Natural killer cell (primary cell): ENCODE data around the gene CALB2. TPM values are rescaled to one million over a fixed set of nuclear protein-coding genes. Genes with fewer than 3 reads are reported as not detected.

Experiments used
- ATAC-seq, 3 donors: fragments of 150-1000 bp in 2 of 3; fragments of 200-7000 bp in 1 of 3; cut with Tn5 transposase; 1 replicate in 1 of 3; 2 replicates in 2 of 3; pipeline ENCODE4 v1.10.0; 2021; ENCODE audit warnings: mild to moderate bottlenecking in 2 of 3, moderate library complexity in 2 of 3
- DNase-seq, 2 donors: peaks; one replicate each; pipeline versions ENCODE4 v3.0.0 to v3.0.0-alpha.2; 2013 to 2021; ENCODE audit warnings: mixed read lengths in 1 of 2
- H3K27ac ChIP-seq: one replicate; pipeline ENCODE4 v1.5.1; 2013; ENCODE audit warnings: mild to moderate bottlenecking, low read length
- H3K27me3 ChIP-seq: one replicate; pipeline ENCODE4 v1.6.1; 2013; ENCODE audit warnings: low read length; ENCODE audit not compliant: control insufficient read depth, insufficient read depth
- H3K36me3 ChIP-seq: one replicate; pipeline ENCODE4 v1.6.1; 2013; ENCODE audit warnings: low read length; ENCODE audit not compliant: control insufficient read depth, insufficient read depth
- H3K4me1 ChIP-seq: one replicate; pipeline ENCODE4 v1.6.1; 2013; ENCODE audit warnings: low read length; ENCODE audit not compliant: control insufficient read depth, insufficient read depth
- H3K4me3 ChIP-seq: one replicate; pipeline ENCODE4 v1.5.1; 2013; ENCODE audit warnings: low read length
- H3K9me3 ChIP-seq: one replicate; pipeline ENCODE4 v1.6.1; 2013; ENCODE audit warnings: low read length; ENCODE audit not compliant: control insufficient read depth, insufficient read depth
- H3K27ac Mint-ChIP-seq, 2 donors: one replicate each; pipeline ENCODE4 v1.8.0; 2022; ENCODE audit warnings: mild to moderate bottlenecking in 2 of 2, mixed read lengths in 2 of 2, moderate library complexity in 1 of 2
- H3K27me3 Mint-ChIP-seq, 2 donors: one replicate each; pipeline ENCODE4 v1.8.0; 2022; ENCODE audit warnings: low read depth in 2 of 2, mixed read lengths in 2 of 2
- H3K36me3 Mint-ChIP-seq: one replicate; pipeline ENCODE4 v1.8.0; 2022; ENCODE audit warnings: mixed read lengths
- H3K4me1 Mint-ChIP-seq, 2 donors: one replicate each; pipeline ENCODE4 v1.8.0; 2022; ENCODE audit warnings: mixed read lengths in 2 of 2
- H3K4me3 Mint-ChIP-seq: one replicate; pipeline ENCODE4 v1.8.0; 2022; ENCODE audit warnings: mild to moderate bottlenecking, moderate library complexity, mixed read lengths
- H3K9me3 Mint-ChIP-seq, 2 donors: one replicate each; pipeline ENCODE4 v1.8.0; 2022; ENCODE audit warnings: mixed read lengths in 2 of 2
- CTCF ChIP-seq: fragments of 200-600 bp; IDR thresholded peaks from one replicate; pipeline ENCODE4 v1.8.0; 2022; ENCODE audit warnings: antibody characterized with exemption
- WGBS: methylation state at CpG from one replicate; pipeline ENCODE4 v1.1.7; 2013; ENCODE audit warnings: missing lambda C conversion rate; ENCODE audit not compliant: insufficient coverage; 5-methylcytosine and 5-hydroxymethylcytosine counted together
- intact Hi-C: fragments of 100-400 bp; cut with micrococcal nuclease; formaldehyde crosslinking; loops from one replicate; pipeline ENCODE4 v1.14.2; 2022
- total RNA-seq, 4 donors: library from RNA; stranded (reverse); fragments of 120-200 nt in 1 of 4; gene quantifications; one replicate each; pipeline versions ENCODE4 v1.2.3 to v1.2.4, GENCODE V29; 2013 to 2022

The CALB2 gene
- total RNA-seq, 3 donors from 2014 or later (not counting 1 experiment from before 2014, with no cell fraction given), result not detected

GRCh38 chr16:71380831-71381230 is 22.3 kb downstream of the CALB2 start:
- DNase-seq (no peak), ATAC-seq (no peak)
- H3K4me1 ChIP-seq, result no peaks in the 10 kb centered on the region
- no peak for TF ChIP-seq CTCF
- no peak overlapping the region for H3K4me3 ChIP-seq
- no peaks in the 10 kb centered on the region for H3K27me3 ChIP-seq
- Mint-ChIP-seq H3K27me3 (peaks cover 10 to 15% of the 10 kb centered on the region in 2 donors), H3K9me3 (no peaks in the 10 kb centered on the region), H3K4me3 (no peak overlapping the region), H3K36me3 (no peaks in the 10 kb centered on the region), H3K4me1 (peaks cover 0 to 10% of the 10 kb centered on the region in 2 donors), H3K27ac (no peak overlapping the region)
- no peaks in the 10 kb centered on the region for H3K36me3 ChIP-seq
- H3K27ac ChIP-seq, result no peak overlapping the region
- 48% methylated on average over 5 of the region's 6 CpGs for WGBS
- intact Hi-C loops, result no loop called here
- H3K9me3 ChIP-seq, result no peaks in the 10 kb centered on the region

- WGBS, result 66% methylated on average over 11 of the region's 11 CpGs
- Histone ChIP-seq H3K4me3 (no peak overlapping the region), H3K27ac (no peak overlapping the region), H3K27me3 (no peaks in the 10 kb centered on the region), H3K36me3 (no peaks in the 10 kb centered on the region), H3K9me3 (no peaks in the 10 kb centered on the region), H3K4me1 (no peaks in the 10 kb centered on the region)
- no peak for DNase-seq
- Mint-ChIP-seq H3K27ac (no peak overlapping the region), H3K4me1 (peaks cover 6 to 14% of the 10 kb centered on the region in 2 donors), H3K4me3 (no peak overlapping the region), H3K27me3 (peaks cover 12 to 26% of the 10 kb centered on the region in 2 donors), H3K36me3 (no peaks in the 10 kb centered on the region), H3K9me3 (no peaks in the 10 kb centered on the region)
- intact Hi-C loops, result no loop called here
- ATAC-seq, result peak in 2 of 3 donors; percentile 57 to 72
- TF ChIP-seq CTCF, result no peak
These were observed 24.7 kb downstream of the CALB2 start for GRCh38 chr16:71383054-71383773.

- no peak overlapping the region for H3K27ac ChIP-seq
- intact Hi-C loops, result no loop called here
- no peak overlapping the region for H3K4me3 ChIP-seq
- H3K27ac Mint-ChIP-seq, result peak overlapping the region in 1 of 2 donors; percentile 15
- 82% methylated on average over 10 of the region's 10 CpGs for WGBS
- no peaks in the 10 kb centered on the region for H3K27me3 ChIP-seq
- H3K36me3 ChIP-seq, result no peaks in the 10 kb centered on the region
- DNase-seq (no peak), ATAC-seq (peak in 1 of 3 donors; percentile 24)
- peaks cover 12 to 25% of the 10 kb centered on the region in 2 donors for H3K27me3 Mint-ChIP-seq
- no peak for TF ChIP-seq CTCF
- no peaks in the 10 kb centered on the region for H3K36me3 Mint-ChIP-seq
- no peaks in the 10 kb centered on the region for H3K9me3 ChIP-seq
- H3K9me3 Mint-ChIP-seq, result no peaks in the 10 kb centered on the region
- no peaks in the 10 kb centered on the region for H3K4me1 ChIP-seq
- H3K4me1 Mint-ChIP-seq, result peaks cover 6 to 14% of the 10 kb centered on the region in 2 donors
- H3K4me3 Mint-ChIP-seq, result no peak overlapping the region
These were observed 25.7 kb downstream of the CALB2 start for GRCh38 chr16:71384073-71384724.
